ENCODE results near the gene LRP1. TPM values are rescaled to one million over a fixed set of nuclear protein-coding genes. Genes with fewer than 3 reads are reported as not detected.

LRP1 gene
- total RNA-seq, 1 donor from 2014 or later: 369 TPM

DNA sequence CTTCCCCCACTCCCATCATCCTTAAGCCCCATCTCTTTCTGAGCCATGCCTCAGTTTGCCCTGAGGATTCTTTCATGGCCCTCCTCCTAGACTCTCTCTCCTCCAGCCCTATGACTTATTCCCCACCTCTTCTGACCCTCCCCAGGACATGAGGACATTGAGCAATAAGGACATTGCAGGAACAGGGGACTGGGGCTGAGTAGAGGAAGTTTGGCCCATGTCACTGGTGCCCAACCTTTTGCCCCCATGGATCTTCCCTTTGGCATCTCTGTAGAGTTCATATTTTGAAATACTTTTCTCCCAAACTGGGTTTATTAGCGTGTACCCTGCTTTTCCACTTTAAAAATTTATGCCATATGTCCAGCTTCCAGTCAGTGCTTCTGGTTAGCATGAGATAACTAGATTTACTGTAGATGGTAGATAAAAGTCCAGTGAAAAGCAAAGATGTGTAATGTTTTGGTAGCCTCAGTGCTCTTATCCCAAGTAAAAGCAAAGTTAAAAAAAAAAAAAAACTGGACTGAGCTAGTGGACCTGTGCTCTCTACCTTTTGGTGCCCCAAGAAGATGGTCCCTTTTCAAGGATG lies 25.2 kb downstream of the LRP1 start:
- Histone ChIP-seq H3K27me3 (ENCODE audit: insufficient read depth, low read length) (no peaks in the 10 kb centered on the region), H3K9ac (ENCODE audit: low read length) (no peak overlapping the region), H3K27ac (ENCODE audit: low read depth, low read length) (no peak overlapping the region), H3K4me3 (ENCODE audit: insufficient read depth, low read depth, low read length) (no peak overlapping the region), H3K4me1 (ENCODE audit: insufficient read depth, low read length) (peaks cover 29% of the 10 kb centered on the region), H3K79me2 (ENCODE audit: insufficient read depth, low read length) (peaks cover 32% of the 10 kb centered on the region), H3K4me2 (ENCODE audit: low read length) (no peak overlapping the region), H3K9me3 (ENCODE audit: insufficient read depth, low read depth, low read length) (no peaks in the 10 kb centered on the region), H3K36me3 (ENCODE audit: insufficient read depth, low read length) (peaks cover 41% of the 10 kb centered on the region), H4K20me1 (ENCODE audit: insufficient read depth, low read length) (peaks cover 85% of the 10 kb centered on the region), H2AFZ (ENCODE audit: low read depth, low read length) (no peak overlapping the region)
- Mint-ChIP-seq H3K36me3 (ENCODE audit: low read depth, unreplicated experiment) (peaks cover 45% of the 10 kb centered on the region), H3K4me3 (ENCODE audit: unreplicated experiment) (no peak overlapping the region), H3K27ac (ENCODE audit: unreplicated experiment) (no peak overlapping the region), H3K27me3 (ENCODE audit: low read depth, unreplicated experiment) (no peaks in the 10 kb centered on the region), H3K9me3 (ENCODE audit: unreplicated experiment) (no peaks in the 10 kb centered on the region), H3K4me1 (ENCODE audit: low read depth, unreplicated experiment) (peaks cover 33% of the 10 kb centered on the region)
- DNase-seq (ENCODE audit: low read depth): no peak
- TF ChIP-seq CTCF (IDR thresholded peaks at IDR 0.05; ENCODE audit: insufficient read depth, low read depth, low read length) (no peak), EZH2 (IDR thresholded peaks at IDR 0.05; ENCODE audit: insufficient read depth, low read length) (no peak)
- FAIRE-seq: no peak

- H3K9me3 Mint-ChIP-seq (ENCODE audit: unreplicated experiment): no peaks in the 10 kb centered on the region
- FAIRE-seq (no peak), DNase-seq (ENCODE audit: low read depth) (no peak)
- Histone ChIP-seq H3K4me1 (ENCODE audit: insufficient read depth, low read length) (peaks cover 24% of the 10 kb centered on the region), H3K36me3 (ENCODE audit: insufficient read depth, low read length) (peaks cover 43% of the 10 kb centered on the region), H3K27me3 (ENCODE audit: insufficient read depth, low read length) (no peaks in the 10 kb centered on the region), H3K4me3 (ENCODE audit: insufficient read depth, low read depth, low read length) (no peak overlapping the region), H2AFZ (ENCODE audit: low read depth, low read length) (no peak overlapping the region), H3K9me3 (ENCODE audit: insufficient read depth, low read depth, low read length) (no peaks in the 10 kb centered on the region), H3K27ac (ENCODE audit: low read depth, low read length) (no peak overlapping the region), H3K4me2 (ENCODE audit: low read length) (no peak overlapping the region), H3K79me2 (ENCODE audit: insufficient read depth, low read length) (peaks cover 27% of the 10 kb centered on the region), H3K9ac (ENCODE audit: low read length) (no peak overlapping the region), H4K20me1 (ENCODE audit: insufficient read depth, low read length) (peaks cover 85% of the 10 kb centered on the region)
- H3K36me3 Mint-ChIP-seq (ENCODE audit: low read depth, unreplicated experiment): peaks cover 46% of the 10 kb centered on the region
- no peak overlapping the region for H3K27ac Mint-ChIP-seq (ENCODE audit: unreplicated experiment)
- TF ChIP-seq EZH2 (IDR thresholded peaks at IDR 0.05; ENCODE audit: insufficient read depth, low read length): no peak
- TF ChIP-seq CTCF (IDR thresholded peaks at IDR 0.05; ENCODE audit: insufficient read depth, low read depth, low read length): no peak
- peaks cover 28% of the 10 kb centered on the region for H3K4me1 Mint-ChIP-seq (ENCODE audit: low read depth, unreplicated experiment)
- no peak overlapping the region for H3K4me3 Mint-ChIP-seq (ENCODE audit: unreplicated experiment)
- no peaks in the 10 kb centered on the region for H3K27me3 Mint-ChIP-seq (ENCODE audit: low read depth, unreplicated experiment)
Observed at GRCh38 chr12:57154076-57154475, 25.8 kb downstream of the LRP1 start.

- Mint-ChIP-seq H3K9me3 (ENCODE audit: unreplicated experiment) (no peaks in the 10 kb centered on the region), H3K27ac (ENCODE audit: unreplicated experiment) (no peak overlapping the region), H3K4me3 (ENCODE audit: unreplicated experiment) (no peak overlapping the region), H3K36me3 (ENCODE audit: low read depth, unreplicated experiment) (peaks cover 43% of the 10 kb centered on the region), H3K4me1 (ENCODE audit: low read depth, unreplicated experiment) (peaks cover 23% of the 10 kb centered on the region), H3K27me3 (ENCODE audit: low read depth, unreplicated experiment) (no peaks in the 10 kb centered on the region)
- Histone ChIP-seq H3K9me3 (ENCODE audit: insufficient read depth, low read depth, low read length) (no peaks in the 10 kb centered on the region), H3K9ac (ENCODE audit: low read length) (no peak overlapping the region), H3K4me2 (ENCODE audit: low read length) (no peak overlapping the region), H4K20me1 (ENCODE audit: insufficient read depth, low read length) (peaks cover 85% of the 10 kb centered on the region), H3K4me3 (ENCODE audit: insufficient read depth, low read depth, low read length) (no peak overlapping the region), H3K36me3 (ENCODE audit: insufficient read depth, low read length) (peaks cover 49% of the 10 kb centered on the region), H3K4me1 (ENCODE audit: insufficient read depth, low read length) (peaks cover 18% of the 10 kb centered on the region), H3K27me3 (ENCODE audit: insufficient read depth, low read length) (no peaks in the 10 kb centered on the region), H2AFZ (ENCODE audit: low read depth, low read length) (no peak overlapping the region), H3K27ac (ENCODE audit: low read depth, low read length) (no peak overlapping the region), H3K79me2 (ENCODE audit: insufficient read depth, low read length) (peaks cover 25% of the 10 kb centered on the region)
- FAIRE-seq (no peak), DNase-seq (ENCODE audit: low read depth) (no peak)
- TF ChIP-seq EZH2 (IDR thresholded peaks at IDR 0.05; ENCODE audit: insufficient read depth, low read length) (no peak), CTCF (IDR thresholded peaks at IDR 0.05; ENCODE audit: insufficient read depth, low read depth, low read length) (no peak)
Observed at GRCh38 chr12:57154804-57155434, 26.6 kb downstream of the LRP1 start.

Data from astrocyte (in vitro differentiated cells and primary cell).